ENCODE results near the gene PAPLN.

PAPLN gene

GRCh38 chr14:73208390-73208789 lies 28.9 kb upstream of the PAPLN start:
- no peak for TF ChIP-seq ZFX (IDR thresholded peaks at IDR 0.05)
- TF ChIP-seq CTCF (conservative IDR thresholded peaks at IDR 0.05): no peak
- H3K27ac ChIP-seq: no peak overlapping the region

DNA sequence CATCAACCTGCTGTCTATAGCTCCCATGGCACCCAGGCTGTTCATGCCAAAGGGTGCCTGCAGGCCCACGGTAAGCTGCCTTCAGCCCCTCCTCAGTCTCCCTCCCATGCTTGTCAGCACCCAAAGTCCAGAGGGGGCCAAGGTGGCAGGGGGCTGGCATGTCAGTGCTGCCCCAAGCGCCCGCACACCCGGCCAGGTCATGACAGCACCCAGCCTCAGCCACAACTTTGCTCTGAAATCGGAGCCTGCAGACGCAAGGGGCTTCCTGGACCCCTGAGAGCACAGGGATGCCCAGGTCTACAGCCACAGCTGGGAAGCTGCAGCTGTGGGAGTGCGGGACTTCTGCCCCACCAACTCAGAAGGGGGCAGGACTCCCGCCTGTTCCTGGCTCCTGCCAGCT lies 28.5 kb upstream of the PAPLN start:
- no peak overlapping the region for H3K27ac ChIP-seq

DNA sequence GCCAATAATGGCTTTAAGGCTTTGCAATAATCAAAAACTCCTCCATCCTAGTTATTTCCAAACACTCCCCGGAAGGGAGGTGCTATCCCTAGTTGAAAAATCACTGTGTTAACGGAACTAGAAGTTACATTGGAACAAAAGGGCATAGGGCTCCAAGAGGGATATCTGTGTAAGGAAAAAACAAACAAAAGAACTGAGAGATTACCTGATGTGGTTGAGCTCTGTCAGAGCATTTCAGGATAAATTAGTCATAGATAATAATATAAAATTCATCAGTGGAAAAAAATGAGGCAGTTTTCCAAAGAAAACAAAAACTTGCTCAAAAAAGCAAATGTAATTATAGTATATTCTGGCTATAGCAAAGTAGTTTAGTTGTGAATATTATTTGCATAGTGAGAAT lies 27.4 kb upstream of the PAPLN start:
- TF ChIP-seq ZFX (IDR thresholded peaks at IDR 0.05) (no peak), CTCF (conservative IDR thresholded peaks at IDR 0.05) (no peak)
- no peak overlapping the region for H3K27ac ChIP-seq

More for the DNA sequence above, 28.5 kb upstream of the PAPLN start:
- TF ChIP-seq CTCF (conservative IDR thresholded peaks at IDR 0.05) (no peak), ZFX (IDR thresholded peaks at IDR 0.05) (no peak)

- no peak for TF ChIP-seq ZFX (IDR thresholded peaks at IDR 0.05)
- no peak for TF ChIP-seq CTCF (conservative IDR thresholded peaks at IDR 0.05)
- no peak overlapping the region for H3K27ac ChIP-seq
Observed at GRCh38 chr14:73211251-73212040, 25.9 kb upstream of the PAPLN start.

GRCh38 chr14:73216030-73216429 lies 21.3 kb upstream of the PAPLN start:
- H3K27ac ChIP-seq: no peak overlapping the region
- TF ChIP-seq ZFX (IDR thresholded peaks at IDR 0.05): no peak
- TF ChIP-seq CTCF (conservative IDR thresholded peaks at IDR 0.05): no peak

- TF ChIP-seq CTCF (conservative IDR thresholded peaks at IDR 0.05) (no peak), ZFX (IDR thresholded peaks at IDR 0.05) (no peak)
Observed at GRCh38 chr14:73217411-73217810, 19.9 kb upstream of the PAPLN start.

GRCh38 chr14:73220061-73220460 lies 17.2 kb upstream of the PAPLN start:
- TF ChIP-seq ZFX (IDR thresholded peaks at IDR 0.05) (no peak), CTCF (conservative IDR thresholded peaks at IDR 0.05) (no peak)
- H3K27ac ChIP-seq: no peak overlapping the region

More at GRCh38 chr14:73217411-73217810, 19.9 kb upstream of the PAPLN start:
- H3K27ac ChIP-seq: no peak overlapping the region

All from C4-2B (cell line).